Suprapubic skin (tissue), 4 donors: ENCODE data around the gene NDC1. TPM values are rescaled to one million over a fixed set of nuclear protein-coding genes. Genes with fewer than 3 reads are reported as not detected.

Experiments
- DNase-seq, 2 donors: peaks; one replicate each; pipeline ENCODE4 v3.0.0-alpha.2; 2019; ENCODE audit warnings: low spot score in 2 of 2
- H3K27ac ChIP-seq: fragments of 200-600 bp; sonication (generic); one replicate; pipeline ENCODE4 v1.5.1; 2019
- H3K27me3 ChIP-seq: fragments of 200-600 bp; sonication (generic); one replicate; pipeline ENCODE4 v1.5.1; 2019
- H3K36me3 ChIP-seq: fragments of 200-600 bp; sonication (generic); one replicate; pipeline ENCODE4 v1.5.1; 2019
- H3K4me1 ChIP-seq: fragments of 200-600 bp; sonication (generic); one replicate; pipeline ENCODE4 v1.5.1; 2019
- H3K4me3 ChIP-seq: fragments of 200-600 bp; sonication (generic); one replicate; pipeline ENCODE4 v1.5.1; 2019; ENCODE audit warnings: mild to moderate bottlenecking
- H3K9me3 ChIP-seq: fragments of 200-600 bp; sonication (generic); one replicate; pipeline ENCODE4 v1.5.1; 2019
- EP300 ChIP-seq: sonication (generic); formaldehyde crosslinking; IDR thresholded peaks from one replicate; pipeline ENCODE4 v1.6.1; 2017; ENCODE audit warnings: antibody characterized with exemption
- POLR2A ChIP-seq, 2 donors: fragments of 450-650 bp; IDR thresholded peaks; one replicate each; pipeline ENCODE4 v1.6.1; 2017; ENCODE audit warnings: antibody characterized with exemption in 2 of 2, mild to moderate bottlenecking in 2 of 2, moderate library complexity in 2 of 2
- POLR2AphosphoS5 ChIP-seq, 3 donors: sonication (generic); formaldehyde crosslinking; IDR thresholded peaks; one replicate each; pipeline ENCODE4 v1.6.1; 2017; ENCODE audit warnings: antibody characterized with exemption in 3 of 3
- WGBS: methylation state at CpG from one replicate; pipeline ENCODE4 v1.1.5; 2018; 5-methylcytosine and 5-hydroxymethylcytosine counted together
- total RNA-seq, 4 donors: library from RNA; depleted of rRNA; stranded (reverse); fragments of >200 nt; gene quantifications; one replicate each; pipeline ENCODE4 v1.1.0, GENCODE V29; 2016
- TF ChIP-seq, protein P1 (sequence below), 2 donors: fragments of 200-600 bp in 1 of 2; fragments of 450-650 bp in 1 of 2; sonication (generic) in 1 of 2; IDR thresholded peaks; one replicate each; pipeline ENCODE4 v1.5.1; 2016 to 2019; ENCODE audit warnings: antibody characterized with exemption in 2 of 2, mild to moderate bottlenecking in 1 of 2, moderate library complexity in 1 of 2

NDC1 gene
- total RNA-seq, 4 donors from 2014 or later: 13.5 to 19.4 (median 15.1) TPM

DNA sequence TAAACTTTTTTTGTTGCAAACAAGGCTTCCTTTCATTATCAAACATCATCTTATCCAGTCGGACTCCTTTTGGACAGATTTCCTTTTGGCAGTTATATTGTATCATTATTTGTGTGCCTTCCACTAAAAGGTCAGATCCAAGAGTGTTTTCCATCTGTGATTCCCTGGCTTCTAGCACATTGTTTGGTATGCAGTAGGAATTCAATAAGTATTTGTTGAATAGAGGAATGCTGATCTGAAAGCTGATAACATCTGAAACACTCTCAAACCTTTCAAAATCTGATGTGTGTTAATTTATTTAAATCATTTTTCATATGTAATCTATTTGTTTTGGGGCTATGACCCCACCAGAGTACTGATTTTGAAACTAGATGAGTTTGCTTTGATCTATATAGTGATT is 39.0 kb downstream of the NDC1 start:
- no peak overlapping the region for H3K27ac ChIP-seq
- no peak overlapping the region for H3K4me3 ChIP-seq
- WGBS: 65% methylated on average over 1 of the region's 1 CpG
- no peaks in the 10 kb centered on the region for H3K4me1 ChIP-seq
- H3K9me3 ChIP-seq: no peaks in the 10 kb centered on the region
- peaks cover 53% of the 10 kb centered on the region for H3K36me3 ChIP-seq
- no peaks in the 10 kb centered on the region for H3K27me3 ChIP-seq
- no peak for DNase-seq
- TF ChIP-seq POLR2AphosphoS5 (IDR thresholded peaks at IDR 0.05) (no peak), EP300 (no peak), POLR2A (IDR thresholded peaks at IDR 0.05) (no peak)
- TF ChIP-seq, protein P1, sequence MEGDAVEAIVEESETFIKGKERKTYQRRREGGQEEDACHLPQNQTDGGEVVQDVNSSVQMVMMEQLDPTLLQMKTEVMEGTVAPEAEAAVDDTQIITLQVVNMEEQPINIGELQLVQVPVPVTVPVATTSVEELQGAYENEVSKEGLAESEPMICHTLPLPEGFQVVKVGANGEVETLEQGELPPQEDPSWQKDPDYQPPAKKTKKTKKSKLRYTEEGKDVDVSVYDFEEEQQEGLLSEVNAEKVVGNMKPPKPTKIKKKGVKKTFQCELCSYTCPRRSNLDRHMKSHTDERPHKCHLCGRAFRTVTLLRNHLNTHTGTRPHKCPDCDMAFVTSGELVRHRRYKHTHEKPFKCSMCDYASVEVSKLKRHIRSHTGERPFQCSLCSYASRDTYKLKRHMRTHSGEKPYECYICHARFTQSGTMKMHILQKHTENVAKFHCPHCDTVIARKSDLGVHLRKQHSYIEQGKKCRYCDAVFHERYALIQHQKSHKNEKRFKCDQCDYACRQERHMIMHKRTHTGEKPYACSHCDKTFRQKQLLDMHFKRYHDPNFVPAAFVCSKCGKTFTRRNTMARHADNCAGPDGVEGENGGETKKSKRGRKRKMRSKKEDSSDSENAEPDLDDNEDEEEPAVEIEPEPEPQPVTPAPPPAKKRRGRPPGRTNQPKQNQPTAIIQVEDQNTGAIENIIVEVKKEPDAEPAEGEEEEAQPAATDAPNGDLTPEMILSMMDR (IDR thresholded peaks at IDR 0.05): no peak

- WGBS: 87% methylated on average over 4 of the region's 4 CpGs
- Histone ChIP-seq H3K4me3 (no peak overlapping the region), H3K9me3 (no peaks in the 10 kb centered on the region), H3K27me3 (no peaks in the 10 kb centered on the region), H3K27ac (no peak overlapping the region), H3K36me3 (peaks cover 40% of the 10 kb centered on the region), H3K4me1 (no peaks in the 10 kb centered on the region)
- no peak for TF ChIP-seq POLR2A (IDR thresholded peaks at IDR 0.05)
- no peak for TF ChIP-seq POLR2AphosphoS5 (IDR thresholded peaks at IDR 0.05)
- TF ChIP-seq, protein P1 (IDR thresholded peaks at IDR 0.05): no peak
- TF ChIP-seq EP300: no peak
- no peak for DNase-seq
These were observed 45.3 kb downstream of the NDC1 start for GRCh38 chr1:53792806-53793205.

DNA sequence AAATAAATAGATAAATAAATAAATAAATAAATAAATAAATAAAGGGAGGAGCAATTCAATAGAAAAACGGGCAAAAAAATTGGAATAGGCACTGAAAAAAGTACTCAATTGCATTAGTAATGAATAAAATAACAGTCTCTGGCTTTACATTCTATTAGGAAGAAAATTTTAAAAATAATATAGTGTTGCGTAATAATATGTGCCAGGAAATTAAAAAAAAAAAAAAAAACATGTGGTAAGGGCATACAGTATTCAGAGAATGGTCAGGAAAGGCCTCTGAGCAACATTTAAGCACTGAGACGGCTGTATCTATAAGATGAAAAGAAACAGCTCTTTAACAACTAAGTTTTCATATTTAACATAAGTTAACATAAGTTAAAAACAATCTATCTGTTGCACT is 50.4 kb downstream of the NDC1 start:
- no peak for DNase-seq
- H3K36me3 ChIP-seq: peaks cover 59% of the 10 kb centered on the region
- H3K9me3 ChIP-seq: no peaks in the 10 kb centered on the region
- no peak for TF ChIP-seq POLR2AphosphoS5 (IDR thresholded peaks at IDR 0.05)
- TF ChIP-seq EP300: no peak
- TF ChIP-seq POLR2A (IDR thresholded peaks at IDR 0.05): no peak
- TF ChIP-seq, protein P1 (IDR thresholded peaks at IDR 0.05): no peak
- H3K4me1 ChIP-seq: no peaks in the 10 kb centered on the region
- H3K4me3 ChIP-seq: no peak overlapping the region
- 90% methylated on average over 3 of the region's 3 CpGs for WGBS
- H3K27ac ChIP-seq: no peak overlapping the region
- no peaks in the 10 kb centered on the region for H3K27me3 ChIP-seq

DNA sequence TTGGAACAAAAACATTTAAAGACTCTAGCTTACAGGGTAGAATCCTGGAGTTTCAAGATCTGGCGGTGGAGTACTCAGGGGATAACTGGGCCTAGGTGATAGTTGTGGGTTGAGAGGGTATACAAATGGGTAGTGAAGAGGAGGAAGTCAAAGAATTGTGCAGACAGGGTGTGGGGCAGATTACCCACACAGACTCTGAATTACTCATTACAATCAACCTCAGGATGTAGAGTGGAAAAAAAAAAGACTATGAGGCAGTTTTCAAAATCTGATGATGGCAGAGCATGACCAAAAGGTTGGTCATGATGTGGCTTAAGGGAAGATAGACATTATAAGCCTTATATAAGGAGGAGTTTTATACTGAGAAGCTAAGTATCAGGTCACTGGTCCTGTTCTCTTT is 55.0 kb downstream of the NDC1 start:
- Histone ChIP-seq H3K36me3 (peaks cover 49% of the 10 kb centered on the region), H3K27ac (no peak overlapping the region), H3K9me3 (no peaks in the 10 kb centered on the region), H3K27me3 (no peaks in the 10 kb centered on the region), H3K4me3 (no peak overlapping the region), H3K4me1 (no peaks in the 10 kb centered on the region)
- TF ChIP-seq, protein P1 (IDR thresholded peaks at IDR 0.05): no peak
- TF ChIP-seq EP300: no peak
- TF ChIP-seq POLR2AphosphoS5 (IDR thresholded peaks at IDR 0.05): no peak
- no peak for TF ChIP-seq POLR2A (IDR thresholded peaks at IDR 0.05)
- DNase-seq: no peak
- 95% methylated on average over 1 of the region's 1 CpG for WGBS

DNA sequence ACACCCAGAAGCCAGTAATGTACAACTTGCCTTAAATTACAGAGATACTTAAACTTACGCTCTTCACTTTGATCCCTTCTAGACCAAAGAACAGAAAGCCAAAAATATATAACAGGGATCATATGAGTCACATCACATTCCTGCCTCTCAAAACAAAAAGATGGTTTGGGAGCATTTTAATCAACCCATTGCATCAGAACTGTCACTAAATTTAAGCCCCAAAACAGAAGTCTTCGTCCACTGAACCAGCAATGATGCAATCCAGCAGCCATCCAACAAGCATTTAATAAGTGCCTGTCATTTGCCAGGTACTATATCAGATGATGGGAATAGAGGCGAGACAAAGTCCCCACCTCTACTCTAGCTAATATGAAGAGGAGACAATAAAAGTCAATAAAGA is 56.4 kb downstream of the NDC1 start:
- no peaks in the 10 kb centered on the region for H3K9me3 ChIP-seq
- H3K36me3 ChIP-seq: peaks cover 45% of the 10 kb centered on the region
- H3K4me3 ChIP-seq: no peak overlapping the region
- H3K27me3 ChIP-seq: no peaks in the 10 kb centered on the region
- no peak for DNase-seq
- WGBS: 82% methylated on average over 3 of the region's 3 CpGs
- no peak overlapping the region for H3K27ac ChIP-seq
- no peak for TF ChIP-seq EP300
- no peak for TF ChIP-seq POLR2AphosphoS5 (IDR thresholded peaks at IDR 0.05)
- no peak for TF ChIP-seq POLR2A (IDR thresholded peaks at IDR 0.05)
- TF ChIP-seq, protein P1 (IDR thresholded peaks at IDR 0.05): no peak
- H3K4me1 ChIP-seq: no peaks in the 10 kb centered on the region
